NCI-H510A treated with DMSO at 0.1 percent for 48 hours (cell line): Measurements from ENCODE around the gene IFNL4.
"Not testable (repeated sequence)": the region's sequence is repeated elsewhere in the genome, so short reads cannot be mapped to it uniquely, and the experiment has no call there.

Experiments
- DNase-seq: peaks from one replicate; lab custom pipeline; 2025; lab: John Stamatoyannopoulos, UW

The IFNL4 gene

DNA sequence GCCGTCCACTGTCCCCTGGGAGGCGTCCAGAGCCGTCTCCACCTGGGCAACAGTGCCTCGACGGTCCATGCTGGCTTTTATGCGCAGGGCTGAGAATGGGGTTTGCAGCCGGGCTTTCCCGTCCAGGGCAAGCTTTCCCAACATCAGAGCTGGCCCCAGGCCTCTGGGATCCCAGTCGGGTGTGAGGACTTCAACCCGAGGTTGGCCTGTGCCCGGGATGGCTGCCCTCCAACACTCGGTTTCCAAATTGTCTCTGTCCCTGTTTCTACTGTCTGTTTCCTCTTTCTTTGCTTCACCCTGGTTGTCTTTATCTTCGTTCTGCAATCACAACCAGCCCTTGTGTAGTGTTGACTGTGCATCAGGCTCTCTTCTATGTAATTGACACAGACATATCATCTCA is at the start of gene IFNL4:
TSS of gene IFNL4 (minus strand) at position 51 of the 400 bp plus-strand sequence.
- no peak for DNase-seq

DNA sequence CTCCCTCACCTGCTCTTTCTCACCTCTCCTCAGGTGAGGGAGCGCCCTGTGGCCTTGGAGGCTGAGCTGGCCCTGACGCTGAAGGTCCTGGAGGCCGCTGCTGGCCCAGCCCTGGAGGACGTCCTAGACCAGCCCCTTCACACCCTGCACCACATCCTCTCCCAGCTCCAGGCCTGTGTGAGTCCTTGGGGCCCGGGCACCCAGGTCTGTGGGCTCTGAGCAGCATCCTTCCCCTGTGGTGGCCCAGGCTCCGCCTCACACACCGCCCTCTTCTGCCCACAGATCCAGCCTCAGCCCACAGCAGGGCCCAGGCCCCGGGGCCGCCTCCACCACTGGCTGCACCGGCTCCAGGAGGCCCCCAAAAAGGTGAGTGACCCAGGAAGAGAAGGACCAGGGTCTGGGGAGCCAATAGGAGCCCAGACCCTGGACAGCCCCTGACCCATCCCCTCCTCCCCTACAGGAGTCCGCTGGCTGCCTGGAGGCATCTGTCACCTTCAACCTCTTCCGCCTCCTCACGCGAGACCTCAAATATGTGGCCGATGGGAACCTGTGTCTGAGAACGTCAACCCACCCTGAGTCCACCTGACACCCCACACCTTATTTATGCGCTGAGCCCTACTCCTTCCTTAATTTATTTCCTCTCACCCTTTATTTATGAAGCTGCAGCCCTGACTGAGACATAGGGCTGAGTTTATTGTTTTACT is 49.4 kb upstream of the IFNL4 start:
- no peak for DNase-seq

DNA sequence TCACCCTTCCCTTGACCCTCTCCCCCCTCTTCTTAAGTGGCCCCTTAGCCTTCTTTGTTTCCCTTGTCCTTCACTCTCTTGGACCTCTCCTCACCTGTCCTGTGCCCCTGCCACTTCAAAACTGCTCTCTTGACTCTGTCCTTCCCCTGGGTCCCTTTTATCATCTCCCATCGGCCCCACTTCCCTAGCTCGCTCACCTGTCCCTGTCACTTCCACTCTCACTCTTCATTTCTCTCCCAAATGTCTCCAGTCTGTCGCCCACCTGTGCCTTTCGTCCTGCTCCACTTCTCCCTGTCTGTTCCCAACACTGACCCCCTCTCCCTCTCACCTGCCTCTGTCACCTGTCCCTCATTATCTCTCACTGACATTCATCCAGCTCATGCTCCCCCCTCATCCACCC is 48.2 kb upstream of the IFNL4 start:
- DNase-seq: no peak

DNA sequence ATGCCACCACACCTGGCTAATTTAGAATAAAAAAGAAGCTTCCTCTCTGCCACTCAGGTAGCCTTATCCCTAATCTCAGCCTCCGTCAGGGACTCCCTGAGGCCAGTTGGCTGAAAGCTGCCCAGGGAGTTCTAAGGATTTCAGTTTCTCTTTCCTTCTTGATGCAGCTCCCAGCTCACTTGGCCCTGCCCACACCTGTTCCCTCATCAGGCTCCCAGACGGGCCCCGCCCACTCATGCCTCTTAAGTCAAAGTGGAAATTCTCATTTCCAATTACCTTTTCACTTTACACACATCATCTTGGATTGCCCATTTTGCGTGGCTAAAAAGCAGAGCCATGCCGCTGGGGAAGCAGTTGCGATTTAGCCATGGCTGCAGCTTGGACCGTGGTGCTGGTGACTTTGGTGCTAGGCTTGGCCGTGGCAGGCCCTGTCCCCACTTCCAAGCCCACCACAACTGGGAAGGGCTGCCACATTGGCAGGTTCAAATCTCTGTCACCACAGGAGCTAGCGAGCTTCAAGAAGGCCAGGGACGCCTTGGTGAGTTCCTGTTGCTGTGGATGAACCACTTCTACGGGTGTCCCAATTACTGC is 47.5 kb upstream of the IFNL4 start, which contains the start of gene IFNL1:
TSS of gene IFNL1 (plus strand) at position 353 of the 591 bp plus-strand sequence. CDS start at position 368, 15 bp downstream.
- no peak for DNase-seq

DNA sequence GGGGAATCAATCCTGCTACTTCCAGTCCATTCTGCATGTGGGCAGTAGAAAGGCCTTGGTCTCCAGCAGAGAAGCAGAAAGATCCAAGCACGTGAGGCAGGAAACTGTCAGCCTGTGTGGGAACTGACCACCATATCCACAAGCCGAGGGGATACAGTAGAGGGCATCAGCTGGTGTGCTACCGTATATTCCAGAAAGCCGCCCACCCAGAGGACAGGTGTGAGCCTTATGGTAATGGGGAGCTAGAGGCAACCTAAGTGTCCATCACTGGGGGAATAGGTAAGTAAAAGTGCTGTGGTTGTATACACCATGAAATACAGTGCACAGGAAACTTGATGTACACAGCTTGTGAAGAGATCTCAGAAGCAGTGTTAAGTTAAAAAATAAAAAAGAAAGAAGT is 44.7 kb upstream of the IFNL4 start:
- no peak for DNase-seq

DNA sequence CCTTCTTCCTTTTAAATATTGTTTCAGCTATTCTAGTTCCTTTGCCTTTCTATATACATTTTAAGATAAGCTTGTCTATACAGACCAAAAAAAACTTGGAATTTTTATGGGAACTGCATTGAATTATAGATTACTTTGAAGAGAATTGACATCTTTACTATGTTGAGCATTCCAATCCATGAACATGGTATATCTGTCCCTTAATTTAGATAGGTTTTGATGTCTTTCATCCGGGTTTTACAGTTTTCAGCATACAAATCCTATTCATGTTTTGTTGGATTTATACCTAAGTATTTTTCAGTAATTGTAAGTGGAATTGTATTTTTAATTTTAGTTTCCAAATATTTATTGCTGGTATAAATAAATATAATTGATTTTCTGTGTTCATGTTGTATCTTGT is 35.4 kb upstream of the IFNL4 start:
- DNase-seq: no peak

DNA sequence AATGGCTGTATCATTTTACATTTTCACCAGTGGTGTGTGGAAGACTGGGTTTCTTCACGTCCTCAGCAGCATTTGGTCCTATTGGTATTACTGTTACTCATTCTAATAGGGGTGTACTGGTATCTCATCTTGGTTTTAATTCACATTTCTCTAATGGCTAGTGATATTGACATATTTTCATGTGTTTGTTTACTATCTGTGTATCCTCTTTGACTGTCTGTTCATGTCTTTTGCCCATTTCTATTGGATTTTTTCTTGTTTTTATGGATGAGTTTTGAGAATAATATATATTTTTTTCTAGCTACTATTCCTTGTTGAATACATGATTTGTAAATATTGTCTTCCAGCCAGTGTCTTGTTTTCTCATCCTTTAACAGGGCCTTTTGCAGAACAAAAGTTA is 33.4 kb upstream of the IFNL4 start:
- no peak for DNase-seq

DNA sequence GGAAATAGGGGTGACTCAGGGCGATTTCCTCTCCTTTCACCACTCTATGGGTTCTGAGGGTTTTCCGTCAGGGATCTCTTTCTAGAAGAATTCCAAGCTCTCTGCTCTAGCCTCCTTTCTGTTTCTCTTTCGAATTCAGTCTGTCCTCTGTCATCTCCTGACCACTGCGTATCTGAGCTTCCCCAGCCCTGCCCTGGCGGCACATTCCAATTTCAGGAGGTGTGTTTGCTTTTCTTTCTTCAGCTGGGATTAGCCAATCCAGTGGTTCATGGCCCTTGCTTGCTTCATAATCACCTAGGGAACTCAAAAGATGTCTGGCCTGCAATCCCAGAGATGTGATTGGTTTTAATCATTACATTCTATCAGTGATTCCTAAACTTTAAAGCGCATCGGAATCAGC is 28.9 kb upstream of the IFNL4 start:
- no peak for DNase-seq

DNA sequence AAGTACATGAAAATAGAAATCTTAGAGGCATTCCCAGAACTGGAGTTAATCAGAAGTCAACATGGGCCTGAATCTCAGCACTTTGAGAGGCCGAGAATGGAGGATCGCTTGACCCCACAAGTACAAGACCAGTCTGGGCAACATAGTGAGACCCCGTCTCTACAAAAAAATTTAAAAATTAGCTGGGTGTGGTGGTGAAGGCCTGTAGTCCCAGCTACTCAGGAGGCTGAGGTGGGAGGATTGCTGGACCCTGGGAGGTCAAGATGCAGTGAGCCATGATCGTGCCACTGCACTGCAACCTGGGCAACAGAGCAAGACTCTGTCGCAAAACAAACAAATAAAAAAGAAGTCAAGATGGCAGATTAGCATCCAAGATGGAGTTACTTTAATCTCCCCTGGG is 28.1 kb upstream of the IFNL4 start:
- DNase-seq: no peak

DNA sequence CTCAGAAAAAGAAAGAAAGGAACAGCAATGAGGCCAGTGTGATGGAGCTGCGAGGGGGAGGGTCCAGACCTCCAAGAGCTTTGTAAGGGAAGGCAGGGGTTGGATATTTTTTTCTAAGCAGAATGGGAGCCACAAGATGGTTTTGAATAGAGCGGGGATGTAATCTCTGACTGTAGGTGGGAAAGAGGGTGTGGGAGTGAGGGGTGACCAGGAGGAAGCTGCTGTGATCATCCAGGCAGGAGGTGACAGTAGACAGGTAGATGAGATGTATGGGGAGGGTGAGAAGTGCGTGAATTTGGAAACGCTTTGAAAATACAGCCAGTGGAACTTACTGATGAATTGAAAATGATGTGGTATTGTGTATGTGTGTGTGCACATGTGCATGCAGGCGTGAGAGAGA is 26.9 kb upstream of the IFNL4 start:
- DNase-seq: no peak

DNA sequence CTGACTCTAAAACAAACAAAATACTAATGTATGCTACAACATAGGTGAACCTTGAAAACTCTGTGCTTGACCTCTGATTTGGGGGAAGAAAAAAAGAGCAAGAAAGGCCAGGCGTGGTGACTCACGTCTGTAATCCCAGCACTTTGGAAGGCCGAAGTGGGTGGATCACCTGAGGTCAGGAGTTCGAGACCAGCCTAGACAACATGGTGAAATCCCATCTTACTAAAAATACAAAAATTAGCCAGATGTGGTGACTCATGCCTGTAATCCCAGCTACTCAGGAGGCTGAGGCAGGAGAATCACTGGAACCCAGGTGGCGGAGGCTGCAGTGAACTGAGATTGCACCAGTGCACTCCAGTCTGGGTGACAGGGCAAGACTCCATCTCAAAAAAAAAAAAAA is 25.2 kb upstream of the IFNL4 start:
- not testable (repeated sequence) for DNase-seq

DNA sequence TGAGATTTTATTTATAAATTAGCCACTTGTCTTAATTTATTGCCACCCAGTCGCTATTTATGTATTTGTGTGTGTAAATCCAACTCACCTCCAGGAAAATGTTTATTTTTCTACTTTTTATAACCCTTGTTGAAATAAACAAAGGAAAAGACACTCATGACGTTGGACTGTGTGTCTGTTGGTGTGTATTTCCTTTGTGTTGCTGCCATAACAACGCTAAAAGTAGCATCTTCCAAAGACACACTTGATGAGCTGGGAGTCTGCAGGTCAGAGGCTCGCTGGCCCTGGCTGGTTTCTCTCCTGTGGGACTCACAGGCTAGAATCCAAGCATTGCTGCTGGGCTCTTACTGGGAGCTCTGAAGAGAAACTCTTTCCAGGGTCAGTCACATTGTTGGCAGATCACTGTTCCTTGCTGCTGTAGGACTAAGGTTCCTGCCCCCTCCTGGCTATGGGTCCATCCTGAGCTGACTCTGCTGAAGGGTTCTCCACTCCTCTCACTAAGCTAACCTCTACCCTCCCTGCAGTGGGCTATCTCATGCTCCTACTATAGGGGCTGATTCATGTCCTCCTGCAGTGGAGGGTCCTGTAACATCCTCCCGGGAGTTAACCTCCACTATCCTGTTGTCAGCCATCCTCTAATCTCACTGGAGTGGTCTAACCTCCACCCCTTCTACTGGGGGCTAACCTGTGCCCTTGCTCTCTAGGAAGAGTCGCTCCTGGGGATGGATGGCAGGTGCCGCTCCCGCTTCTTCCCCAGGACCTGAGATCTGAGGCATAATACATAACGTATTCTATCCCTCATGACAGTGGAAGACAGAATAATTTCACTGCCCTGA is 21.6 kb upstream of the IFNL4 start:
- DNase-seq: no peak

DNA sequence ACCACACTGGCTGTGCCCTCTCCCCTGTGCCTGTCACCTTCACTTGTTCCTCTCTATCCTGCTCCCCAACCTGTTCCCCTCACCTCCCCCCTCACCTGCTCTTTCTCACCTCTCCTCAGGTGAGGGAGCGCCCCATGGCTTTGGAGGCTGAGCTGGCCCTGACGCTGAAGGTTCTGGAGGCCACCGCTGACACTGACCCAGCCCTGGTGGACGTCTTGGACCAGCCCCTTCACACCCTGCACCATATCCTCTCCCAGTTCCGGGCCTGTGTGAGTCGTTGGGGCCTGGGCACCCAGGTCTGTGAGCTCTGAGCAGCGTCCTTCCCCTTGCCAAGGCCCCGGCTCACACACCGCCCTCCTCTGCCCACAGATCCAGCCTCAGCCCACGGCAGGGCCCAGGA is 20.7 kb upstream of the IFNL4 start:
- not testable (repeated sequence) for DNase-seq

DNA sequence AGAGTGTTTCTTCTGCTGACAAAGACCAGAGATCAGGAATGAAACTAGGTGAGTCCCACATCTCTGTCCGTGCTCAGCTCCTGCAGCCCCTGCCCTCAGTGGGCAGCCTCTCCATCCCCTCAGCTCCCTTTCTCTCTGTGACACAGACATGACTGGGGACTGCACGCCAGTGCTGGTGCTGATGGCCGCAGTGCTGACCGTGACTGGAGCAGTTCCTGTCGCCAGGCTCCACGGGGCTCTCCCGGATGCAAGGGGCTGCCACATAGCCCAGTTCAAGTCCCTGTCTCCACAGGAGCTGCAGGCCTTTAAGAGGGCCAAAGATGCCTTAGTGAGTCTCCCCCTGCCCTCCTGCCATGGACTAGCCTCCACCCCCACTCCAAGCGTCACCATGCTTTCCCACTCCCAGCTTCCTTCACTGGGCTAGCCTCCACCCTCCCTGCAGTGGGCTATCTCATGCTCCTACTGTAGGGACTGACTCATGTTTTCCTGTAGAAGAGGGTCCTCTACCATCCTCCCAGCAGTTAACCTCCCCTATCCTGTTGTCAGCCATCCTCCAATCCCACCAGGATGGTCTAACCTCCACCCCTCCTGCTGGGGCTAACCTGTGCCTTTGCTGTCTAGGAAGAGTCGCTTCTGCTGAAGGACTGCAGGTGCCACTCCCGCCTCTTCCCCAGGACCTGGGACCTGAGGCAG is 20.0 kb upstream of the IFNL4 start:
- not testable (repeated sequence) for DNase-seq

DNA sequence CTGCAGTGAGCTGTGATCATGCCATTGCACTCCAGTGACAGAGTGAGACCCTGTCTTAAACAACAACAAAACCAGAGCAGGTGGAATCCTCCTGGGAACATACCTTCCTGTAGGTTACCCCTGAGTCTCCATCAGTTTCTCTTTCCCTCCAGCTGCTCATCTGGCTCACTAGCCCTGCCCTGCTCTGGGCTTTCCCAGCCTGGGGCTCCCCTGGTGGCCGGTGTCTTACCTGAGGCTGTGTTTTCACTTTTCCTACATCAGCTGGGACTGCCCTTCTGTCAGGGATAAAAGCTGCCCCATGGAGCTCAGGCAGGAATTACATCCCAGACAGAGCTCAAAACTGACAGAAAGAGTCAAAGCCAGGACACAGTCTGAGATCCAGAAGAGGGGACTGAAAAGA is 19.4 kb upstream of the IFNL4 start, which contains the start of gene IFNL2:
TSS of gene IFNL2 (plus strand) at position 312 of the 400 bp plus-strand sequence. CDS start 173 bp downstream, outside the sequence.
- not testable (repeated sequence) for DNase-seq

DNA sequence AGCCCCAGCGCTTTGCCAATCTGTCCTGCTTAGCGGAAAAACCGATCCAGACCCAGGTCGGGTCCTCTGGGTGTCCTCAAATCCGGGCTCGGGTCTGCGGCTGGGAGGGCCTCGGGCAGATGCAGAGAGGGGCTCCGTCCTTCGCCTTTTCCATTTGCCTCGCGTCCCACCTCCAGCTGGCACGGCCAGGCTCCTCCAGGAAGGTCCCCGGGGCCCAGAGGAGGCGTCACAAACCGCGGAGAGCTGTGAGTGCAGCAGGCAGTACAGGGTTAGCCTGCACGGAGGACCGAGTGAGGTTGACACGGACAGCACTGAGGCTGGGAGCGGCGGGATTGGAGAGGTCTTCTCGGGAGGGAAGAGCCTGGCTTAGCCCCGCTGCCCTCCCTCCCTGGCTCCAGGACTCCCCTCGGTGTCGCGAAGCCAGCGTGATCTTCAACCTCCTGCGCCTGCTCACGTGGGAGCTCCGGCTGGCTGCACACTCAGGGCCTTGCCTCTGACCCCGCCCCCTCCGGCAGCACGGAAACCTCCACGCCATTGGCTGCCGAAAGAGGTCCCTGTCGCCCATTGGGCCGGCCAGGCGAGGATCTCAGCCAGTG is 16.8 kb upstream of the IFNL4 start:
- DNase-seq: peak; percentile 0

DNA sequence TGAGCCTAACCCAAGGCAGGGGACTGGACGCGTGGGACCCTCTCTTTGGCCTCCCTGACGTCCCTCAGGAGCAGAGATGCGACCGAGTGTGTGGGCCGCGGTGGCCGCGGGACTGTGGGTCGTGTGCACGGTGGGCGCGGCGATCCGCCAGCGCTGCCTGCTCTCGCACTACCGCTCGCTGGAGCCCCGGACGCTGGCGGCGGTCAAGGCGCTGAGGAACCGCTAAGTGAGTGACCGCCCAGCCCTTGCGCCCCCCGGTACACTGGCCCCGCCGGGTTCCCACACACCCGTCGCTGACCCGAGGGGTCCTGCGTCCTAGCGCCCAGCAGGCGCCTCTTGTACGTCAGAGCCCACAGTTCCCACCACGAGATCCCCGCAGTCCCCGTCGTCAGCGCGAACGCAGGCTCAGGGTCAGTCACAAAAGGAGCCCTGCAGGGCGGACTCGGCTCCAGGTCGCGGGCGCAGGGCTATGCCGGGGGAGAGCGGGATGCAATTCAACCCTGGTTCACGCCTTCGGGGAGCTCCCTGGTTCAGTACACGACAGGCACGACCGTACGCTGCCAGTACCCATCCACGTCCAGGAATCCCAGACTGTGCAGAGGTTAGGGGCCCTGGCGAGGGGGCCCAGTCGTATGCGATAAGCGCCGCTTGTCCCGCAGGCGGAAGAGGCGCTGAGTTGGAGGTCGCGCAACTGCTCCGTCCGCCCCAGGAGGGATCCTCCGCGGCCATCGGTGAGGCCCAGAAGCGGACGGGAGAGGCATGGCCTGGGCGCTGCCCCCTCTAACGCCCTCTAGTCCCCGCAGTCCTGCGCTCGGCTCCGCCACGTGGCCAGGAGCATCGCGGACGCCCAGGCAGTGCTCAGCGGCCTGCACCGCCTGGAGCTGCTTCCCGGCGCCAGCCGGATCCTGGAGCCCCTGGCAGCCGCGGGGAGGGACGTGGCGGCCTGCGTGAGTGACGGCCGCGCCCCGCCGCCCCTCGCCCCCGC is 15.9 kb upstream of the IFNL4 start:
- DNase-seq: no peak

DNA sequence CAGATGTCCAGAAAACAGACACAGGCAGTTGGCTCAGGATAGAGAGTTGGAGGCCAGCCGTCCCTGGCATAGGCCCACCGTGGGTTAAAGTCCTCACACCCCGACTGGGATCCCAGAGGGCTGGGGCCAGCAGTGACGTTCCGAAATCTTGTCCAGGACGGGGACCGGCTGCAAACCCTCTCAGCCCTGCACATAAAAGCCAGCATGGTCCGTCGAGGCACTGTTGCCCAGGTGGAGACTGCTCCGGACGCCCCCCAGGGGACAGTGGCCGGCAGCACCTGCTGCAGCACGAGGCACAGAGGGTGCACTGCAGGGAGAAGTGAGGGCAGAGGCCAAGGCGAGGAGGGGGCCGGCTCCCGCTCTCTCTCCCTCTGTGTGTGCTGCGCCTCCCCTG is 15.3 kb upstream of the IFNL4 start:
- DNase-seq: no peak

DNA sequence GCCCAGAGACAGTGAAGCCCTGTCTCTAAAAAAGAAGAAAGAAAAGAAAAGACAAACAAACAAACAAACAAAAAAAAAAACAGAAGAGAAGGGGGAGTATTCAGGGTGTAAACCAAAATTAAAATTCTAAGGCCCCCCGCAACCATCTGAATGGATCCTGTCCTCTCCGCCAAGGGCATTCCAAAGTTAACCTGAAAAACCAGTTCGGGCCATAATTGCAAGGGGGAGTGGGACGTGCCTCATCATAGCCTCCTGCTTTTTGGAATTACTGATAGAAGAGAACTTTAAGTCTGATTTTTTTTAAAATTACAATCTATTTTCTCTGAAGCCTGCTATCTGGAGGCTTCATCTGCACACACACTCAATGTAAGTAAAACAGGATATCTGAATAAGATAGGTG is 13.8 kb upstream of the IFNL4 start:
- DNase-seq: no peak

DNA sequence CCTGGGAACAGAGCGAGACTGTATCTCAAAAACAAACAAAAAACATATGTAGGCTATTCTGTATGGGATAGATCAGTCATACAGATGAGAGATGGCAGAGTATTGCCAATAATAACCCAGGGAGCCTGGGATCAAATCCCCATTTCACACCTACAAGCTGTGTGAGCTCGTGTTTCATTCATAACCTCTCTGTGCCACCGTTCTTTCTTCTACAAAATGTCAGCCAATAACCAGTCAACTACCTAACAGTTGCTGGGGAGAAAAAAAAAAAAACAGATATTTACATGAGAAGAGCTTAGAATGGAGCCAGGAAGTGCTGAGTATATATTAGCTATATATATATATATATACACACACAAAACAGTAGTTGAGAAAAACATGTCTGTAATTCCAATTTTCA is 13.0 kb upstream of the IFNL4 start:
- no peak for DNase-seq

DNA sequence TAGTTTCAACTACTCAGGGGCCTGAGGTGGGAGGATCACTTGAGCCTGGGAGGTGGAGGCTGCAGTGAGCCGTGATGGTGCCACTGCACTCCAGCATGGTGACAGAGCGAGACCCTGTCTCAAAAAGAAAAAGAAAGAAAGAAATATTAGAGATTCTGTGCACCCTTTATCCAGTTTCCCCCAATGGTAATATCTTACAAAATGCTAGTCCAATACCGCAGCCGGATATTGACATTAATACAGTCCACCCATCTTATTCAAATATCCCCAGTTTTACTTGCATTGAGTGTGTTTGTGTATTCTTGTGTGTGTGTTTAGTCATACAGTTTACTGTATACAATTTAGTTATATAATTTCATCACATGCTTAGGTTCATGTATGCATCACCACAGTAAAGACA is 8.6 kb upstream of the IFNL4 start:
- DNase-seq: no peak
